ENCODE measurements around the gene HCCS.

GRCh38 chrX:11105080-11105479 is 6.1 kb upstream of the HCCS start:
- no peak for TF ChIP-seq CTCF (IDR thresholded peaks at IDR 0.05; ENCODE audit: low read depth, low read length)
- no peak for TF ChIP-seq EZH2phosphoT487 (IDR thresholded peaks at IDR 0.05; ENCODE audit: low read depth)

Data from OCI-LY3 (cell line).